ENCODE measurements around the gene TMTC4. TPM values are rescaled to one million over a fixed set of nuclear protein-coding genes. Genes with fewer than 3 reads are reported as not detected.

TMTC4 gene
- total RNA-seq, 1 donor from 2014 or later, result 139 TPM

- Mint-ChIP-seq H3K4me1 (ENCODE audit: low read depth, unreplicated experiment) (peaks cover 2% of the 10 kb centered on the region), H3K36me3 (ENCODE audit: unreplicated experiment) (peaks cover 5% of the 10 kb centered on the region), H3K27me3 (ENCODE audit: unreplicated experiment) (no peaks in the 10 kb centered on the region), H3K27ac (ENCODE audit: unreplicated experiment) (no peak overlapping the region), H3K4me3 (ENCODE audit: unreplicated experiment) (no peak overlapping the region), H3K9me3 (ENCODE audit: unreplicated experiment) (peaks cover 5% of the 10 kb centered on the region)
- DNase-seq, result no peak
- TF ChIP-seq CTCF (IDR thresholded peaks at IDR 0.05; ENCODE audit: partially characterized antibody, unreplicated experiment), result no peak
Measured at GRCh38 chr13:100561599-100562204, 112.9 kb downstream of the TMTC4 start.

GRCh38 chr13:100561158-100561499 is 113.5 kb downstream of the TMTC4 start:
- no peak for TF ChIP-seq CTCF (IDR thresholded peaks at IDR 0.05; ENCODE audit: partially characterized antibody, unreplicated experiment)
- Mint-ChIP-seq H3K27ac (ENCODE audit: unreplicated experiment) (no peak overlapping the region), H3K4me1 (ENCODE audit: low read depth, unreplicated experiment) (peaks cover 2% of the 10 kb centered on the region), H3K9me3 (ENCODE audit: unreplicated experiment) (no peaks in the 10 kb centered on the region), H3K36me3 (ENCODE audit: unreplicated experiment) (peaks cover under 1% of the 10 kb centered on the region), H3K27me3 (ENCODE audit: unreplicated experiment) (no peaks in the 10 kb centered on the region), H3K4me3 (ENCODE audit: unreplicated experiment) (no peak overlapping the region)
- no peak for DNase-seq

- Mint-ChIP-seq H3K27me3 (ENCODE audit: unreplicated experiment) (no peaks in the 10 kb centered on the region), H3K4me1 (ENCODE audit: low read depth, unreplicated experiment) (peaks cover 2% of the 10 kb centered on the region), H3K36me3 (ENCODE audit: unreplicated experiment) (no peaks in the 10 kb centered on the region), H3K27ac (ENCODE audit: unreplicated experiment) (no peak overlapping the region), H3K9me3 (ENCODE audit: unreplicated experiment) (no peaks in the 10 kb centered on the region), H3K4me3 (ENCODE audit: unreplicated experiment) (no peak overlapping the region)
- TF ChIP-seq CTCF (IDR thresholded peaks at IDR 0.05; ENCODE audit: partially characterized antibody, unreplicated experiment), result no peak
- DNase-seq, result no peak
Measured at GRCh38 chr13:100560498-100561157, 114.0 kb downstream of the TMTC4 start.

- H3K36me3 Mint-ChIP-seq (ENCODE audit: unreplicated experiment), result no peaks in the 10 kb centered on the region
- no peaks in the 10 kb centered on the region for H3K27me3 Mint-ChIP-seq (ENCODE audit: unreplicated experiment)
Measured at GRCh38 chr13:100559886-100560285, 114.7 kb downstream of the TMTC4 start.

More at GRCh38 chr13:100559886-100560285, 114.7 kb downstream of the TMTC4 start:
- TF ChIP-seq CTCF (IDR thresholded peaks at IDR 0.05; ENCODE audit: partially characterized antibody, unreplicated experiment), result no peak
- H3K9me3 Mint-ChIP-seq (ENCODE audit: unreplicated experiment), result no peaks in the 10 kb centered on the region
- no peak overlapping the region for H3K27ac Mint-ChIP-seq (ENCODE audit: unreplicated experiment)
- no peak overlapping the region for H3K4me3 Mint-ChIP-seq (ENCODE audit: unreplicated experiment)
- H3K4me1 Mint-ChIP-seq (ENCODE audit: low read depth, unreplicated experiment), result peaks cover 2% of the 10 kb centered on the region
- DNase-seq, result no peak

Other genes starting within 250 kb of the TMTC4 start
- 5.2 TPM for gene GGACT, start 86.0 kb downstream of the TMTC4 start, total RNA-seq (ENCODE audit: unreplicated experiment)

All from glutamatergic neuron (in vitro differentiated cells).